ENCODE data around the gene NPC1.
"Not testable (repeated sequence)": the region's sequence is repeated elsewhere in the genome, so short reads cannot be mapped to it uniquely, and the experiment has no call there.

Gene NPC1

DNA sequence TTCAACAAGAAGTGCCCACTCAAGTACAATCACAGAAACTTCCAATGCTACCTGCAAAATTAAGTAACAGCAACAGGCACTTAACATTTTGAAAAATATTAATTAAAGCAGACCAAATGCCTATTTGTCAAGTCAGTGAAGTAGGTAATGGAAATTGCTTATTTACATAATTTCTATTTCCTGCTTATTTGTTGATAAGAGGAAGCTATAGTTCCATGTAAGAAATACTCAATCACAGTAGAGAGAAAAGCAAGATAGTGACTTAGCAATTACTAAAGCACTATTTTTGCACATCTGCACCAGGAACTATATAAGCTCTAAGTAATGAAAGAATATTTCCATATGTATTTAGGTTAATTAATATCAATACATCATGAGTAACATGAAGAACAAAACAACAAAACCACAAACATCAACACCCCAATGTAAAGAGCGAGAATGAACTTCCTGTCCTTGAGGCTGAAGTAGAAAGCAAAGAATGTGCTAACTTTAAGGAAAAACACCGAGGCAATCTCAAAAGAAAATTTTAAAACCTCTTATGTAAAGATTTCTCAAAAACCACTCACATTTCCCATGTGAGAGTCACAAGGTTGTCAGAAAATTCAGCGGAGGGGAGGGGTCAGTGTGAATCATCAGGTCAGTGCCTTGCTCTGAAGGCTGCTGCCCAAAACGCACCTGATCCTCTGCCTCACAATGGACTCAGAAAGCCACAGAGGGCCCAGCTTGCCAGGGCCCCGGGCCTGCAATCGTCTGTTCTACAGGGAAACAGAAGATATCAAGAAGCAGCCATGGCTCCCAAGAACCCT lies 12.5 kb downstream of the NPC1 start:
- DNase-seq, result peak; percentile 28

DNA sequence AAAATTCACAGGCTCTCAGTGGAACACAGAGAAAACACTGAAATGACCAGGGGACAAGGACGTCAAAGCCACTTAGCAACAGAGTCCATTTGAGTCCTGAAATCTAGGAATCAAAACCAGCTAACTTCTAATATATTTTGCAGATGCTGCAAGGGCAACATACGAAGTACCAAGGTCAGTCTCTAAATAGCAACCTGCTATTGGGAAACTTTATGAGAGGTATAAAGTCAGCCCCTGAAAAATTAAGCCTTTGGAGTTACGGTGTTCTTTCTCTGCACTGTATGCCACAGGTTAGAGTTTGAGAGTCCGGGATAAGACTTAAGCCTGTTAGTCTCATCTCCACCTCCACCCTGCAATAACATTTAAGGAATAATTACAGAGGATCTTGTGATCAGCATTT lies 13.3 kb downstream of the NPC1 start:
- no peak for DNase-seq

DNA sequence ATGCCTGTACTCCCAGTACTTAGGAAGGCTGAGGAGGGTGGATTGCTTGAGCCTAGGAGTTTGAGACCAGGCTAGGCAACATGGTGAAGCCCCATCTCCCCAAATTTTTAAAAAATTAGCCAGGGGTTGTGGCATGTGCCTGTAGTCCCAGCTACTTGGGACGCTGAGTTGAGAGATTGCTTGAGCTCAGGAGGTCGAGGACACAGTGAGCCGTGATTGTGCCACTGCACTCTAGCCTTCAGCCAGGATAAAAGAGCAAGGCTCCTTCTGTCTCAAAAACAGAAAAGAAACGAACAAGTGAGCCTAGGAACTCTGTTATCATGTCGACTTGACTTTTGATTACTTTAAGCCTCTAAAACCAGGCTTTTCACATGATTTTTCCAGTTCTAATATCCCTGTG lies 13.7 kb downstream of the NPC1 start:
- no peak for DNase-seq

DNA sequence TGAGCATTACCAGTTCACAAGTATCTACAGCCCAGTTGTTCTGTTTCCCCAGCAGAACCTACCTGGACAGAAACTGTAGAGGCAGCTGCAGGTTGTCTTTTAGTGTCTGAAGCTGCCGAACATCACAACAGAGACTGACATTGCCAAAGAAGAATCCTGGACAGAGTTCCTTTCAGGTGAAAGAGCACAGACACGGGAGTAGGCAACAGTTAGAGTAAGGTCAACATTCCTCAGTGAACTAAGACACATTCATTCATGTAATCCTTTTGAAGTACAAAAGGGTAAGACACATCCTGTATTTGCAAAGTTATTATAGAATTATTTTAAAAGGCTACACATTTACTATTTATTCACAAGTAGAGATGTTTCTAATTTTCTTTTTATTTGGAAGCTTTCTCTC lies 14.3 kb downstream of the NPC1 start:
- no peak for DNase-seq

DNA sequence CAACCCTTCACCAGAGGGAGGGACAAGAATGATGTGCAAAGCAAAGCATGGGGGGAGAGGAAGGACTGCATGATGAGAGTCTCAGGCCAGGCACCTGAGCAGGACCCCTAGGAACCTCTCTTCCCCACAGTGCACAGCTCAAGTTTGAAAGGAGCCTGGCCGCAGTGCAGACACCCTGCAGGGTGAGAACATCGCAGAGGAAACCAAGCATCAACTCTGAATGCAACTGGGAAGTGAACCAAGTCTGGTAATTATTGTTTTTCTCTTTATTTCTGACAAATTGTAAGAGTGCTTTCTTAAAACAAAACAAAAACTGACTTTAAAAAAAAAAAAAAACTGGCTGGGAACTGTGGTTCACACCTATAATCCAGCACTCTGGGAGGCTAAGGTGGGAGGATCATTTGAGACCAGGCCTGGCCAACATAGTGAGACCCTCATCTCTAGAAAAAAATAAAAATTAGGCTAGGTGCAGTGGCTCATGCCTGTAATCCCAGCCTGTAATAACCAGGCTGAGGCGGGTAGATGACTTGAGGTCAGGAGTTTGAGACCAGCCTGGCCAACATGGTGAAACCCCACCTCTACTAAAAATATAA lies 15.3 kb downstream of the NPC1 start:
- no peak for DNase-seq

DNA sequence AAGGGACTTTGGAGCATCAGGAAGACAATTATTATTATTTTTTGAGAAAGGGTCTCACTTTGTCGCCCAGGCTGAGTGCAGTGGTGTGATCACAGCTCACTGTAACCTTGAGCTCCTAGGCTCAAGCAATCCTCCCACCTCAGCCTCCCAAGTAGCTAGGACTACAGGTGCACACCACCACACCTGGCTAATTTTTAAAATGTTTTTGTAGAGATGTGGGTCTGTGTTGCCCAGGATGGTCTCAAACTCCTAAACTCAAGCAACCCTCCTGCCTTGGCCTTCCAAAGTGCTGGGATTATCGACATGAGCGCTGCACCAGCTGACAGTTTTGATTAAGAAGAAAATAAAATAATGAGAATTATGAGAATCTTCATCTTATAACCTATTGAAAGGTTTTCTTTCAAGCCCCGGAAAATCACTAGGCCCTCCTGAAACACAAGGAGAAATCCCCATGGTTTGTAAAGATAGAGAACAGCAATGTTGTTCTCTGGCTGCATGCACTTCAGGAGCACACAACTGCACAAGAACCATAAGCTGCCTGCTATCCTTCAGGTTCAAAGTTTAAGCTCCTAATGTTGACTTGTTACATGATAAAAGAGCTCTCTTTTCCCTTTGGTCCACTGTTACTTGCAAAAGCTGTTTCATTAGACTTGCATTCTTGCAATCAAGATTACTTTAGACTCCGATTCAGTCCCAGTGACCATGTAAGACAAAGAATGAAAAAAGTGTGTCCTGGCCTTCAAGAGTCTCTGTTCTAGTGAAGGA lies 16.8 kb downstream of the NPC1 start:
- DNase-seq, result no peak

DNA sequence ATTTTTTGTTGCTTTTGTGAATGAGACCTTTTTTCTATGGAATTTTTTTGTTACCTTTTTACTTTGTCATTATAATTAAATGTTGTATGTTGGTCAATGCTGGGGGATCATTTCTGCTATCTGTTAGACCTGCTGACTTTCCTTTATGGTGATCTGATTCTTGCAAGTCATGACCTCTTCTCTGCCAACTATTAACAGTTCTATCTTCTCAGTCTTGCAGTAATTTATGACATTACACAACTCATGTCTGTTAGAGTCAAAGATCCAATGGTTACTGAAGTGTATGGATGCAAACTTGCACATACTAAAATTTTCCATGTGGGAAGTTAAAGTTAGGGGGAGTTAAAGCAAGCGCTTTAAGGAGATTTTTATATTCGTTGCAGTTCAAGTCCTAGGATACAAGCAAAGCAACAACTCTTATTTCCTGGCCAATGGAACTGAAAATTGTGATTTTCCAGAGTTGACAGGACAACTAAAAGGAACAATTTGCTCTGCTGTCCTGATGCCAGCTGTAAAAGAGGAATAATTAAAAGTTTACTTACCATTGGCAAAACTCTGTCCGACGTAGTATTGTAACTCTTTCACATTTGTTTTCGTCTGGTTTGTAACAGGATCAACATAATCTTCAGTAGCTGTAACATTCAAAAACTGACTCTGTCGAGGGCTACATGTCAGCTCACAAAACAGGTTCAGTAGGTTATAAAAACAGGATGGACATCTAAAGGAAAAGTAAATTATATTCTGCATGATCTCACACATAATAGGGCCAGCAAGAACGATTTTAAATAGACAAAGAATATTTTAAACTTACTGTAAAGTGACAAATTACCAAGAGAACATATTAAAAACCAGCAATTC lies 17.8 kb downstream of the NPC1 start:
- DNase-seq, result no peak

DNA sequence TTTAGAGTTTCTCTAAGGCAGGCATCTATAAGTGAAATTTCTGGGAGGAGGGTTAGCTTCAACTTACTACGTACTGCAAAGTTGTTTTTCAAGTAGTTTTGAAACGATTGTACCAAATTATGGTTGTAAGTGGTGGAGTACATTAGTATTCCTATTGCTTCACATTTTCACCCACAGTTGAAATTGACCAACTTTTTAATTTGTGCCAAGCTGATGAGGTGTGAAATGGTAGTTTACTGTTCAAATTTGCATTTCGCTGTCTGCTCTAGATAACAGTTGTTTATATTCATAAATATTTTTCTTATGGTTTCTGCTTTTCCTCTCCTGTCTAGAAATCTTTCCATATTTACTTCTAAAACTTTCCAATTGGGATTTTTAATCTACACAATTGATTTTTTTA lies 18.6 kb downstream of the NPC1 start:
- DNase-seq, result no peak

DNA sequence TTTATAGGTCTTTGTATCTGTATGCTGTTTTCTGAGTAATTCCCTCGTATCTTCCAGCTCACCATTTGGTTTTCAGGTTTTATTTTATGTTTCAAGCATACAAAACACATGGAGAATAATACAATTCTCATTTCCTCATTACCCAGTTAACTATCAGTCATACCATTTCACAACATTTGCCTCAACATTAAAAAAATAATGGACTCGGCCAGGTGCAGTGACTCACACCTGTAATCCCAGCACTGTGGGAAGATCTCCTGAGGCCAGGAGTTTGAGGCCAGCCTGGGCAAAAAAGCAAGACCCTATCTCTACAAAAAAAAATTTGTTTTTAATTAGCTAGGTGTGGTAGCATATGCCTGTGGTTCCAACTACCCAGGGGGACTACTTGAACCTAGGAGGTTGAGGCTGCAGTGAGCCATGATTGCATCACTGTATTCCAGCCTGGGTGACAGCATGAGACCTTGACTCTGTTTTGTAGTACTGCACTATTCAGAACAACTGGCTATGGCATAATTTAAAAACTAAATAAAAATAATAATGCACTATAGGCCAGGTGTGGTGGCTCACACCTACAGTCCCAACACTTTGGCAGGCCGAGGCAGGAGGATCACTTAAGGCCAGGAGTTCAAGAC lies 20.3 kb downstream of the NPC1 start:
- DNase-seq, result no peak

DNA sequence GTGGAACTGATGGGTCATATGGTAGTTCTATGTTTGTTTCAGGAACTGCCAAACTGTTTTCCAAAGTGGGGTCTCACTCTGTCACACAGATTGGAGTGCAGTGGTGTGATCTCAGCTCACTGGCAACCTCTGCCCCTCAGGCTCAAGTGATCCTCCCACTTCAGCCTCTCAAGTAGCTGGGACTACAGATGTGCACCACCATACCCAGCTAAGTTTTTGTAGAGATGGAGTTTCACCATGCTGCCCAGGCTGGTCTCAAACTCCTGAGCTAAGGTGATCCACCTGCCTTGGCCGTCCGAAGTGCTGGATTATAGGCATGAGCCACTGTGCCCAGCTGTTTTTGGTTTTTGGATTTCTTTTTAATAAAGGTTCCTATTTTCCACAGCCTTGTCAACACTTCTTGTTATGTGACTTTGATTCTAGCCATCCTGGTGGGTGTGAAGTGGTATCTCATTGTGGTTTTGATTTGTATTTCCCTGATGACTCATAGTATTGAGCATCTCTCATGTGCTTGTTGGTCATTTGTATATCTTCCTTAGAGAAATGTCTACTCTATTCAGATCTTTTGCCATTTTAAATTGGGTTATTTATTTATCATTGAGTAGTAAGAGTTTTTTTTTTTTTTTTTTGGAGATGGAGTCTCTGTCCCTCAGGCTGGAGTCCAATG lies 22.8 kb downstream of the NPC1 start:
- DNase-seq, result no peak

DNA sequence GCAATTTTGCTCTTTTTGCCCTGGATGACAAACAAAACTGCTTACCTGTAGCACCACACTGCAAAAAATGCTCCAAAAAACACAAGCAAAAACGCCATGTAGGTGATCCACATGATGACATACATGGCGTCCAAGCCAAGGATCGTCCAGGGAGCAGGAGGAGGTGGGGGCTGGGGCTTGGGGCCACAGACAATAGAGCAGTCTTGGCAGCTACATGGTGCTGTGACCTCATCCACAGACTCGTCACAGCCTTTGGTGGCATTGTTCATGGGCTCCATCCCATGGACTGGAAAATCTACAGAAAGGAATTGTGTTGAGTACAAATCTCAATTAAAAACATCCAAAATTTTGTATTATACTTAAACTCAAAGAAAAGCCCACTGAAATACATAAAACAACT lies 26.1 kb downstream of the NPC1 start:
- DNase-seq, result no peak

DNA sequence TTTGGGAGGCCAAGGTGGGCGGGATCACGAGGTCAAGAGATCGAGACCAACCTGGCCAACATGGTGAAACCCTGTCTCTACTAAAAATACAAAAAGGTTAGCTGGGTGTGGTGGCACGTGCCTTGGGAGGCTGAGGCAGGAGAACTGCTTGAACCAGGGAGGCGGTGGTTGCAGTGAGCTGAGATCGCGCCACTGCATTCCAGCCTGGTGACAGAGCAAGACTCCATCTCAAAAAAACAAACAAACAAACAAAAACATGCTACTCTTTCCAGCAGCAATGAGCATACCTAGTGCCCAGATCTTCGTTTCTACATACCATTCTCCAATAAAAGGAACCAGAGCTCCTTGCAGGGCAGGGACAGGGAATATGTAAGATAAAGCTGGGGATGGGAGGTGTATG lies 28.8 kb downstream of the NPC1 start:
- DNase-seq, result not testable (repeated sequence)

DNA sequence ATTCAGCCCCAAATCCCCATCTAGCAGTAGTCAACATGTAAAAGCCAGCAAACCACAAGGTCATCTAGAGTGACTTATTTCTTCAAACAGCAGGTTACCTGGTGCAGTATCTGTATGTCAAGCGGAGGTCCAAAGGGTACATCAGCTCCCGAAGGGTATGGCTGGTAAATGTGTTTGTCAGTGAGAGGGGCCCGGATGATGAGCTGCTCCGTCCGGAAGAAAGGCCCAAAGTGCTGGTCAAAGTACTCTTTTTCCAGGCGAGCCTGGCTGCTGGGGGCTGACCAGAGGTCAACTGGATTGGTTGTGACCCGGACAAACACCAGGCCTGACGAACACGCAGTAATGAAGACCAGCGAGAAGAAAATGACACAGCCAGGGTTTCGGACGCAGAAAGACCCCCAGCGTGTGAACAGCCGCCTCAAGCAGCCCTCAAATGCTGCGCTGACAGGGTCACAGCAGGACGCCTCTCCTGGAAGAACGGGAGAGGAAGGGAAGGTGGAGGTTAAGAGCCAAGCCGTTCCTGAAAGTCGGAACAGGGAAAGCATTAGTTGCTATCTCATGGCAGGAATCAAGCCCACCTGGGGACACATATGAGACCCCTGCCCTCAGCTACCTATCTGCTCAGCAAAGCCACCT lies 30.0 kb downstream of the NPC1 start:
- no peak for DNase-seq

DNA sequence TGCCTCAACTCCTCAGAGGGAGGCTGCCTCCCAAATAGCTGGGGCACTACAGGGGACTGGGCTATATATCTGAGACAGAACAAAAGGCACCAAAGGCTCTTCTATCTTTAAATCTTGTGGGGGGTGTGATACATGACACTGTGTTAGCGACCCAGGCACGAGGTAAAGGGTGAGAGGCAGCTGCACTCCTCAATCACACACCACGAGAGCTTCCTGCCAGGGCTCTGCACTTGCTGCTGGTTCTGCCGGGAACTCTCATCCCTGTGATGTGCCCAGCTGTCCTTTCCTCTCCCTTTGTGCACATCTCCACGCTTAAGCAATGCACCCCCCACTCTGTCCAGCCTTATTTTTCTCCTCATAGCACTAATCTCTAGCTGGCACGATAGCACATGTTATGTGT lies 32.4 kb downstream of the NPC1 start:
- no peak for DNase-seq

DNA sequence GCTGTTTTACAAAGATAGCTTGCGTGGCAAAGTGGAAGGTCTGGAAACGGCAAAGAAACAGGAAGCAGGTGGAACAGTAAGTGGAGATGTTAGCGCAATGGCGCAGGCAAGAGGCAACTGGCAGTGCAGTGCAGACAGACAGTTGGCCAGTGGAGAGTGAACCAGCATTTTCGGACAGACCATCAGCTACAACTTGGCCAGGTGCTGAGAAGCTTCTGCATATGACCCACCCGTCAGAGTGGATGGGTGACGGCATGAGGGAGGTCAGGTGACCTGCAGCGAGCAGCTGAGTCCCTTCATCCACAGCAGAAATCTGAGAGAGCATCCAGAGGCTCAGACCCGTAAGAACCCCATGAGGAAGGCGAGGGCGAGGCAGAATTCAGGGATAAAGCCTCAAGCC lies 33.8 kb downstream of the NPC1 start:
- no peak for DNase-seq

DNA sequence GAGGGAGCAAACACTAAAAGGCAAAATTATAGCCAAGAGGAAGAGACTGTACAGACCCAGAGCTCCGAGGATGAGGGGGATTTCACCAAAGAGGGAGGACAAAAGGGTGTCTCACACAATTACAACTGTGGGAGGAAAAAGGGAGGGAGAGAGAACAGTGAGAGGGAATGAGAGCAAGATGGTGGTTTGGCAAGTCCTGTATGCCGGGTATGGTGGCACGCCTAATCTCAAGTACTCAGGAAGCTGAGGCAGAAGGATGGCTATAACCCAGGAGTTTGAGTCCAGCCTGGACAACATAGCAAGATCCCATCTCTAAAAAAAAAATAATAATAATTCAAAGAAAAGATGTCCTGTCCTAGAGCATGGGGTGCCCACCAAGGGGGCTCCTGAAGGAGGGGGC lies 34.3 kb downstream of the NPC1 start:
- no peak for DNase-seq

DNA sequence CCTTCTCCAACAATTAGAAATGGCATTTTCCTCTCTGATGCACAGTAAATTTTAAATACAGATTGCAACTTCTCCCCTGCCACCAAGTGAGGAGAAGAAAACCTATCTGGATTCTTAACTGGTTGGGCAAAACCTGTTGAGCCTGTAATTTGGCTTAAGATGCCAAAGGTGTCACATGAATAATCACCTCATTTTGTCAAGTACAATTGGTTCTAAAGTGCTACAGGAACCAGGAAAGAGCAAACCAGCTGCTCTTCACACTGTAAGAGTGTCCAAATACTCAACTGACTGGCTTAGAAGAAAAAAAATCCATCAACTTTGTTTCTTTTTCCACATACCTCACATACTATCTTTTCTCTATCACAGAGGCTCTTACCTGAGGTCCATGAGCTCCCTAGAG lies 35.4 kb downstream of the NPC1 start:
- no peak for DNase-seq

DNA sequence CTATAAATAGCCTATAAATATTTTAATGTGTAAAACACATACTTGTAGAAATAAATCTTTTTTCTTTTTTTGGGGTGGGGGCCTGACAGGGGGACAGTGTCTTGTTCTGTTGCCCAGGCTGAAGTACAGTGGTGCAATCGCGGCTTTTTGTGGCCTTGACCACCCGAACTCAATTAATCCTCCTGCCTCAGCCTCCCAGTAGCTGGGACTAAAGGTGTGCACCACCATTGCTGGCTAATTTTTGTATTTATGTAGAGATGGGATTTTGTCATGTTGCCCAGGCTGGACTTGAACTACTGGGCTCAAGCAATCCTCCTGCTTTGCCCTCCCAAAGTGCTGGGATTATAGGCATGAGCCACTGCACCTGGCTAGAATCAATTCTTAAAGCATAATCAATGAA lies 37.6 kb downstream of the NPC1 start:
- DNase-seq, result no peak

DNA sequence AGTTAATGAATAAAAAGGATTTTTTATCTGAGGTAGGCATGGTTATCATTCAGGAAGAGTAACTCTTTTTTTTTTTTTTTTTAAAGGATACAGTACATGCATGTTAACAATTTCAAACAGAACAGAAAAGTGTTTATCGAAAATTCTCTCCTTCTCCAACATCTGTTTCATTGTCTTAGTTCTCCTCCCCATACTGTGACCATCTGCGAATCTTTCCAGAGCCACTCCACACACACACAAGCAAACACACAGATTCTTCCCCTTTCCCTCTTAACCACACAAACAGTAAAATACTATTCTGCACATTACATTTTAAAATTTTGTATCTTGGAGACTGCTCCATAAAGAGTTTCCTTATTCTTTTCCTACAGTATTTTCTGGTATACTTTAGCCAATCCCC lies 38.0 kb downstream of the NPC1 start:
- no peak for DNase-seq

DNA sequence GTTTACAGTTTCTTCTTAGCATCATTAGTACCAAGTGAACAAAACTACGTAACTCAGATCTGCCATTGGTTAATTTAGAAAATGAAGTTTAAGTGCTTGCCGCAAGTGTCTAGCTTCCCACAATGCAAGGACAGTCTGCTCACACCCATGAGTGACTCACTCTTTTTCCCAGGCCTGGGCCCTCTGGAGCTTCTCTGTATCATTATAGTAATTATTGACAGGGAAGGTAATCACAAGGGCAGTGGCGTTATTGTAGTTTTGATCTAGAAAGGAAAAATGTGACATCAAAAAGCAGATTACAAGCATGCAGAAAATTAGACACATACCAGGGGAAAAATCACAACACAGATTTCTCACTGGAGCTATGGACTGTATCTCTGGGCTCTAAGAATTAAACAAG lies 38.5 kb downstream of the NPC1 start:
- DNase-seq, result no peak

DNA sequence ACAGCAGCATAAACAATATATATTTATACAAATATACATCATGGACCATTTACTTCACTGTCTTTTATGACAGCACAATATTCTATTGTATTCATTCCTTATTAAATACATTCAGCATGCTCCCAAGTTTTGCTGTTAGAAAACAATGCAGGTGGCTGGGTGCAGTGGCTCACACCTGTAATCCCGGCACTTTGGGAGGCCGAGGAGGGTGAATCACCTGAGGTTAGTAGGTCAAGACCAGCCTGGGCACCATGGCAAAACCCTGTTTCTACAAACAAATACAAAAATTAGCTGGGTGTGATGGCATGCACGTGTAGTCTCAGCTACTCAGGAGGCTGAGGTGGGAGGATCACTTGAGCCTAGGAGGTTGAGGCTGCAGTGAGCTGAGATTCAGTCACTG lies 39.0 kb downstream of the NPC1 start:
- DNase-seq, result no peak

Data from activated T-cell treated with anti-CD3 and anti-CD28 coated beads, Interleukin-2, amount 50 U/mL, for 1 hour (primary cell).